M059J (cell line): ENCODE measurements around the gene PTPRJ. TPM values are rescaled to one million over a fixed set of nuclear protein-coding genes. Genes with fewer than 3 reads are reported as not detected.
"Not testable (repeated sequence)": the region's sequence is repeated elsewhere in the genome, so short reads cannot be mapped to it uniquely, and the experiment has no call there.

Source experiments
- DNase-seq: peaks from one replicate; pipeline ENCODE4 v3.0.0-alpha.2; 2012; ENCODE audit warnings: low read depth
- total RNA-seq: library from RNA; depleted of rRNA; stranded (reverse); fragments of >200 nt; shearing (Covaris generic); gene quantifications from 2 replicates; pipeline ENCODE4 v1.2.3, GENCODE V29; 2014

The PTPRJ gene
- total RNA-seq, 1 experiment from 2014 or later = 54.8 TPM

- DNase-seq = no peak
Measured at GRCh38 chr11:48161951-48162884, 181.9 kb downstream of the PTPRJ start.

GRCh38 chr11:48162885-48163268, 182.5 kb downstream of the PTPRJ start:
- no peak for DNase-seq

- no peak for DNase-seq
Measured at GRCh38 chr11:48163360-48164100, 183.2 kb downstream of the PTPRJ start.

- no peak for DNase-seq
Measured at GRCh38 chr11:48164836-48165235, 184.5 kb downstream of the PTPRJ start.

- DNase-seq = no peak
Measured at GRCh38 chr11:48165426-48165825, 185.1 kb downstream of the PTPRJ start.

- no peak for DNase-seq
Measured at GRCh38 chr11:48167380-48167779, 187.0 kb downstream of the PTPRJ start.

GRCh38 chr11:48168815-48169214, 188.5 kb downstream of the PTPRJ start:
- DNase-seq = no peak

GRCh38 chr11:48169259-48169658, 188.9 kb downstream of the PTPRJ start:
- no peak for DNase-seq

GRCh38 chr11:48169717-48170116, 189.4 kb downstream of the PTPRJ start:
- no peak for DNase-seq

GRCh38 chr11:48170241-48171233, 190.2 kb downstream of the PTPRJ start:
- peak; percentile 33 for DNase-seq

GRCh38 chr11:48172818-48173609, 192.7 kb downstream of the PTPRJ start:
- DNase-seq = peak; percentile 39

- DNase-seq = no peak
Measured at GRCh38 chr11:48177661-48178060, 197.3 kb downstream of the PTPRJ start.

- no peak for DNase-seq
Measured at GRCh38 chr11:48180627-48181026, 200.3 kb downstream of the PTPRJ start.

GRCh38 chr11:48182860-48183526, 202.6 kb downstream of the PTPRJ start:
- no peak for DNase-seq

- DNase-seq = no peak
Measured at GRCh38 chr11:48184452-48184851, 204.1 kb downstream of the PTPRJ start.

GRCh38 chr11:48190906-48191654, 210.7 kb downstream of the PTPRJ start:
- not testable (repeated sequence) for DNase-seq

- peak; percentile 81 for DNase-seq
Measured at GRCh38 chr11:48193876-48194275, 213.5 kb downstream of the PTPRJ start.

- no peak for DNase-seq
Measured at GRCh38 chr11:48207881-48208280, 227.5 kb downstream of the PTPRJ start.

- peak; percentile 37 for DNase-seq
Measured at GRCh38 chr11:48210052-48210451, 229.7 kb downstream of the PTPRJ start.
